ENCODE measurements around the gene PLLP.

The PLLP gene

DNA sequence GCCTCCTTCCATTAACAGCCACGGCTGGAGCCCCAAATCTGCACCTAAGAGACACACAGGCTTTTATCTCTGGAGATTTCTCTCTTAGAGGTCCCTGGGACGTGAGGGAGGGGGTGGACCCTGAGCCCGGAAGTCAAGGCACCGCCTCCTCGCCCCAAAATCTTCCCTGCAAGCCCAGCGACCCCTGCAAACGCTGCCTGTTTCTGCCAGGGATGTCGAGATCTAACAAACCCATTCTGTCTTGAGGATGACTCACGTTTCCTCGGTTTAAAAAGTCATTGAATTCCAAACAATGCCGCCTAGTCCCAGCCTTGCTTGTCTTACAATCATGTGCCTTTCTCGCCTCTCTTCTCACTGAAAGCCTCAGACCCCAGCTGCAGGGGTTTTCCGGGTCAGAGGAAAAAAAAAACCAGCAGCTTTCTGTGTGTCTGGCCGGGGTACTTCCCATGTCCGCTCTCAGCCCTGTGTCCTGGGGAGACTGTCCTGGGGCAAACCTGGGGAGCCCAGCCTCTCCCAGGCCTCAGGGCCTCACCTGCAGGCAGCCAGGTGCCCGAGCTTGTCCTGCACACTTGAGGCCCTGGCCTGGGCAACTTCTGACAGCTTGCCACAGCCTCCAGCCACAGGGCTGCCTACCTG lies 24.1 kb downstream of the PLLP start:
- no peak for TF ChIP-seq TAF1 (IDR thresholded peaks at IDR 0.05; ENCODE audit: low read depth)
- TF ChIP-seq, protein P1, sequence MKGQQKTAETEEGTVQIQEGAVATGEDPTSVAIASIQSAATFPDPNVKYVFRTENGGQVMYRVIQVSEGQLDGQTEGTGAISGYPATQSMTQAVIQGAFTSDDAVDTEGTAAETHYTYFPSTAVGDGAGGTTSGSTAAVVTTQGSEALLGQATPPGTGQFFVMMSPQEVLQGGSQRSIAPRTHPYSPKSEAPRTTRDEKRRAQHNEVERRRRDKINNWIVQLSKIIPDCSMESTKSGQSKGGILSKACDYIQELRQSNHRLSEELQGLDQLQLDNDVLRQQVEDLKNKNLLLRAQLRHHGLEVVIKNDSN (IDR thresholded peaks at IDR 0.05): no peak
- no peak for TF ChIP-seq CREB1 (IDR thresholded peaks at IDR 0.05; ENCODE audit: low read depth)
- TF ChIP-seq, protein P2, sequence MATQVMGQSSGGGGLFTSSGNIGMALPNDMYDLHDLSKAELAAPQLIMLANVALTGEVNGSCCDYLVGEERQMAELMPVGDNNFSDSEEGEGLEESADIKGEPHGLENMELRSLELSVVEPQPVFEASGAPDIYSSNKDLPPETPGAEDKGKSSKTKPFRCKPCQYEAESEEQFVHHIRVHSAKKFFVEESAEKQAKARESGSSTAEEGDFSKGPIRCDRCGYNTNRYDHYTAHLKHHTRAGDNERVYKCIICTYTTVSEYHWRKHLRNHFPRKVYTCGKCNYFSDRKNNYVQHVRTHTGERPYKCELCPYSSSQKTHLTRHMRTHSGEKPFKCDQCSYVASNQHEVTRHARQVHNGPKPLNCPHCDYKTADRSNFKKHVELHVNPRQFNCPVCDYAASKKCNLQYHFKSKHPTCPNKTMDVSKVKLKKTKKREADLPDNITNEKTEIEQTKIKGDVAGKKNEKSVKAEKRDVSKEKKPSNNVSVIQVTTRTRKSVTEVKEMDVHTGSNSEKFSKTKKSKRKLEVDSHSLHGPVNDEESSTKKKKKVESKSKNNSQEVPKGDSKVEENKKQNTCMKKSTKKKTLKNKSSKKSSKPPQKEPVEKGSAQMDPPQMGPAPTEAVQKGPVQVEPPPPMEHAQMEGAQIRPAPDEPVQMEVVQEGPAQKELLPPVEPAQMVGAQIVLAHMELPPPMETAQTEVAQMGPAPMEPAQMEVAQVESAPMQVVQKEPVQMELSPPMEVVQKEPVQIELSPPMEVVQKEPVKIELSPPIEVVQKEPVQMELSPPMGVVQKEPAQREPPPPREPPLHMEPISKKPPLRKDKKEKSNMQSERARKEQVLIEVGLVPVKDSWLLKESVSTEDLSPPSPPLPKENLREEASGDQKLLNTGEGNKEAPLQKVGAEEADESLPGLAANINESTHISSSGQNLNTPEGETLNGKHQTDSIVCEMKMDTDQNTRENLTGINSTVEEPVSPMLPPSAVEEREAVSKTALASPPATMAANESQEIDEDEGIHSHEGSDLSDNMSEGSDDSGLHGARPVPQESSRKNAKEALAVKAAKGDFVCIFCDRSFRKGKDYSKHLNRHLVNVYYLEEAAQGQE (IDR thresholded peaks at IDR 0.05; ENCODE audit: low read depth): no peak
- no peak for TF ChIP-seq FOXM1 (IDR thresholded peaks at IDR 0.05; ENCODE audit: borderline replicate concordance, low read depth)
- TF ChIP-seq, protein P3, sequence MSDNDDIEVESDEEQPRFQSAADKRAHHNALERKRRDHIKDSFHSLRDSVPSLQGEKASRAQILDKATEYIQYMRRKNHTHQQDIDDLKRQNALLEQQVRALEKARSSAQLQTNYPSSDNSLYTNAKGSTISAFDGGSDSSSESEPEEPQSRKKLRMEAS (IDR thresholded peaks at IDR 0.05): 0 out of 2 replicates have a peak, but pooled peaks have one; percentile 28
- TF ChIP-seq RAD21 (IDR thresholded peaks at IDR 0.05; ENCODE audit: low read depth): no peak
- TF ChIP-seq EP300 (IDR thresholded peaks at IDR 0.05; ENCODE audit: borderline replicate concordance): no peak
- TF ChIP-seq ZBTB7A (IDR thresholded peaks at IDR 0.05; ENCODE audit: low read depth): 0 out of 2 replicates have a peak, but pooled peaks have one; percentile 52
- no peak for TF ChIP-seq YY1 (IDR thresholded peaks at IDR 0.05; ENCODE audit: low read depth)
- TF ChIP-seq TCF12 (IDR thresholded peaks at IDR 0.05; ENCODE audit: low read depth): no peak
- TF ChIP-seq CEBPB (IDR thresholded peaks at IDR 0.05): no peak
- TF ChIP-seq TEAD4 (IDR thresholded peaks at IDR 0.05): no peak; the same call in 1 of the 2 replicates
- TF ChIP-seq EGR1 (IDR thresholded peaks at IDR 0.05): no peak

DNA sequence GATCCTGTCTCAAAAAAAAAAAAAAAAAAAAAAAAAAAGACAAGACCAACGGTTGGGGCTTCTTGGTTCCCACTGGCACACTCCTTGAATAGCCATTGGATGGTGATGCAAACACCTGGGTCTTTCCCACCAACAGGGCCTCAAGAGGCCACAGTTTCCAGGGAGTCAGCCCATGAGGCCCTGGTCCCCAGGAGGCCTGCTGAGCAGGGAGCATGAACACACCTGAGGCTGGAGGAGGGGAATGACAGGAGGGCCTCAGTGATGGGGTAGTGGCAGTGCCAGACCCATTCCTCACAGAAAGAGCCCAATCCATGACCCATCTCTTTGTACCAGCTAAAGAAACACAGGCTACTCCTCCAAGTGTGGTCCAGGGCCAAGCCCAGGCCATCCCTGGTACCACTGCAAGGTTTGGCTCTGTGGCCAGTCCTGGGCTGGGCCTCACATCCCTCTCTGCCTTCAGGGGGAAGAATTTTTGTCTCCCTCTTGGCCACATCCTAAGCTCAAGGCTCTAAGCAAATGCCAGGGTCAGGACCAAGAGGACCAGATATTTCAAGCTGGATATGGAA lies 25.5 kb downstream of the PLLP start:
- TF ChIP-seq NFIC (IDR thresholded peaks at IDR 0.05) (no peak), EP300 (IDR thresholded peaks at IDR 0.05; ENCODE audit: borderline replicate concordance) (no peak), YY1 (IDR thresholded peaks at IDR 0.05; ENCODE audit: low read depth) (no peak), EGR1 (IDR thresholded peaks at IDR 0.05) (no peak), CEBPB (IDR thresholded peaks at IDR 0.05) (no peak), CREB1 (IDR thresholded peaks at IDR 0.05; ENCODE audit: low read depth) (no peak), TAF1 (IDR thresholded peaks at IDR 0.05; ENCODE audit: low read depth) (no peak), TEAD4 (IDR thresholded peaks at IDR 0.05) (no peak)
- TF ChIP-seq, protein P1 (IDR thresholded peaks at IDR 0.05): no peak
- TF ChIP-seq, protein P3 (IDR thresholded peaks at IDR 0.05): no peak

DNA sequence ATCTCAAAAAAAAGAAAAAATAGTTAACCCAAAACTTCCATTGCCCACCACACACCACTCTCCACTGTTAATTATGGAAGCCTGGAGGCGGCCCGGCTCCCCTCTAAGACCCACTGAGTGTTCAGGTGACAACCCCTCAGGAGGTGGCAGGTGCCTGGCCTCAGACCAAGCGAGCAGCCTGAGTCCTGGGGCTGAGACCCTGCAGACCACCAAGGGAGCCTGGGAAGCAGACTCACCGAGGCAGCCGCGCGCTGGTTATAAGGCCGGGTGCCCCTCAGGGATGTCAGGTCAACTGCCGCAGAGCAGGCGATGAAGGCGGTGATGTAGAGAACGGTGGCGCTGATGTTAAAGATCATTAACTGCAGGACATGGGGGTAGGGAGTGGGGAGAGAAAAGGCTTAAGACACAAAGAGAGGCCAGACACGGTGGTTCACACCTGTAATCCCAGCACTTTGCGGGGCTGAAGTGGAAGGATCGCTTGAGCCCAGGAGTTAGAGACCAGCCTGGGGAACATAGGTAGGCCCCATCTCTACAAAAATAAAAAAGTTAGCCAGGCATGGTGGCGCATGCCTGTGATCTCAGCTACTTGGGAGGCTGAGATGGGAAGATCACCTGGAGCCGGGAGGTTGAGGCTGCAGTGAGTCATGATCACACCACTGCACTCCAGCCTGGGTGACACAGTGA lies 26.1 kb downstream of the PLLP start:
- TF ChIP-seq TEAD4 (IDR thresholded peaks at IDR 0.05) (no peak), YY1 (IDR thresholded peaks at IDR 0.05; ENCODE audit: low read depth) (no peak), CEBPB (IDR thresholded peaks at IDR 0.05) (no peak), FOXM1 (IDR thresholded peaks at IDR 0.05; ENCODE audit: borderline replicate concordance, low read depth) (no peak), EGR1 (IDR thresholded peaks at IDR 0.05) (no peak), ZBTB7A (IDR thresholded peaks at IDR 0.05; ENCODE audit: low read depth) (no peak), NFIC (IDR thresholded peaks at IDR 0.05) (no peak), RAD21 (IDR thresholded peaks at IDR 0.05; ENCODE audit: low read depth) (no peak), TCF12 (IDR thresholded peaks at IDR 0.05; ENCODE audit: low read depth) (no peak), TAF1 (IDR thresholded peaks at IDR 0.05; ENCODE audit: low read depth) (no peak), EP300 (IDR thresholded peaks at IDR 0.05; ENCODE audit: borderline replicate concordance) (no peak), CREB1 (IDR thresholded peaks at IDR 0.05; ENCODE audit: low read depth) (no peak)
- TF ChIP-seq, protein P1 (IDR thresholded peaks at IDR 0.05): no peak
- TF ChIP-seq, protein P2 (IDR thresholded peaks at IDR 0.05; ENCODE audit: low read depth): no peak
- TF ChIP-seq, protein P3 (IDR thresholded peaks at IDR 0.05): no peak

DNA sequence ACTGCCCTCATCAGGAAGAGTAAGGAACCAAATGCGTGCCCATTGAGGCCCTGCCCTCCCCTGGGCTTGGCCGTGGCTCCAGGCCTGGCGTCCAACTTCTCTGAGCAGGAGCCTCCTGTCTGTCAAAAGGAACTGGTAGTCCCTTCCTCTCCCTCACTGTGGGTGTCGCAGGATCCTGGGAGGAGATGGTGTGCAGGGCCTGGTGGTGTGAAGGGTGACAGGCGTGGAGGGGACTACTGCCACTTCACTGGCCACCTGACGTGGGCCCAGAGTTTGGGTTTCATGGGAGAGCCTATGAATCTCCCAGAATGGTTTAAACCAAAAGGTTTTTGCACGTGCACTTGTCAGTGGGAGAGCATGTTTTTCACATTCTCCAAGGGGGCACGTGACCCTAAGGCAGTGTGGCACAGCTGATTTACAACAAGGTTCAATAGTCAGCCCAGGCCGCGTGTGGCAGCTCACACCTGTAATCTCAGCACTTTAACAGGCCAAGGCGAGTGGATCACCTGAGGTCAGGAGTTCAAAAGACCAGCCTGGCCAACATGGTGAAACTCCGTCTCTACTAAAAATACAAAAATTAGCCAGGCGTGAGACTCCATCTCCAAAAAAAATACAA lies 26.9 kb downstream of the PLLP start:
- TF ChIP-seq TCF12 (IDR thresholded peaks at IDR 0.05; ENCODE audit: low read depth) (no peak), TAF1 (IDR thresholded peaks at IDR 0.05; ENCODE audit: low read depth) (no peak), RAD21 (IDR thresholded peaks at IDR 0.05; ENCODE audit: low read depth) (no peak), EGR1 (IDR thresholded peaks at IDR 0.05) (no peak), YY1 (IDR thresholded peaks at IDR 0.05; ENCODE audit: low read depth) (no peak), NFIC (IDR thresholded peaks at IDR 0.05) (no peak)
- TF ChIP-seq, protein P2 (IDR thresholded peaks at IDR 0.05; ENCODE audit: low read depth): no peak

Measured in Ishikawa (cell line).